GM12878 (cell line): Measurements from ENCODE around the gene PITPNM3. TPM values are rescaled to one million over a fixed set of nuclear protein-coding genes. Genes with fewer than 3 reads are reported as not detected.

Source experiments
- ATAC-seq: fragments of 200-7000 bp; cut with Tn5 transposase; 3 replicates; pipeline ENCODE4 v1.9.1; 2020; ENCODE audit warnings: mild to moderate bottlenecking, moderate library complexity
- BruUV-seq: library from RNA; stranded (reverse); fragments of 400-500 nt; replicated peaks from 2 replicates; lab custom pipeline; 2021; lab: Mats Ljungman, UMichigan
- CTCF ChIA-PET: fragments of 300-600 bp; sonication (Branson Sonifier 250); formaldehyde crosslinking; extraction: SDS; loops from one replicate; lab custom pipeline; 2021; ENCODE audit warnings: inconsistent platforms; lab: Yijun Ruan, JAX
- POLR2A ChIA-PET: fragments of 350-600 bp; formaldehyde crosslinking; extraction: SDS; loops from one replicate; lab custom pipeline; 2021; ENCODE audit warnings: inconsistent platforms; lab: Charles Lee
- RAD21 ChIA-PET: fragments of 300-600 bp; sonication (Branson Sonifier 250); formaldehyde crosslinking; loops from one replicate; lab custom pipeline; 2023; ENCODE audit warnings: antibody characterized with exemption; ENCODE audit not compliant: unreplicated experiment; lab: Charles Lee
- SMC1A ChIA-PET: fragments of 300-600 bp; sonication (Branson Sonifier 250); formaldehyde crosslinking; loops from one replicate; lab custom pipeline; 2023; ENCODE audit not compliant: unreplicated experiment, uncharacterized antibody; lab: Charles Lee
- DNase-seq: peaks from one replicate; pipeline ENCODE4 v3.0.0-alpha.2; 2011; ENCODE audit warnings: low read depth, low spot score
- FAIRE-seq: peaks from 3 replicates; lab custom pipeline; 2011; peaks lifted over from hg19 to GRCh38; lab: Jason Lieb, UNC
- H2AFZ ChIP-seq: 2 replicates; pipeline ENCODE4 v1.6.0; 2011; ENCODE audit warnings: low read depth, low read length, control low read depth; ENCODE audit not compliant: control insufficient read depth
- H3K27ac ChIP-seq: 2 replicates; pipeline ENCODE4 v1.5.1; 2011; ENCODE audit warnings: control low read depth; ENCODE audit not compliant: control insufficient read depth, insufficient read depth
- H3K27me3 ChIP-seq, 2 experiments: replicated peaks in 1 of 2; 2 replicates each; pipeline versions ENCODE4 v1.6.0 to v1.6.1; 2011; ENCODE audit warnings: low read length in 1 of 2; ENCODE audit not compliant: control insufficient read depth in 2 of 2, insufficient read depth in 2 of 2
- H3K36me3 ChIP-seq, 2 experiments: 2 replicates each; pipeline ENCODE4 v1.5.1; 2011; ENCODE audit warnings: low read length in 1 of 2; ENCODE audit not compliant: control insufficient read depth in 2 of 2, insufficient read depth in 2 of 2
- H3K4me1 ChIP-seq: 2 replicates; pipeline ENCODE4 v1.6.1; 2011; ENCODE audit warnings: mild to moderate bottlenecking, low read length, moderate library complexity, mixed read lengths; ENCODE audit not compliant: control insufficient read depth, insufficient read depth
- H3K4me2 ChIP-seq: 2 replicates; pipeline ENCODE4 v1.6.0; 2011; ENCODE audit warnings: control low read depth; ENCODE audit not compliant: control insufficient read depth, insufficient read depth
- H3K4me3 ChIP-seq: fragments of 200-600 bp; sonication (generic); 2 replicates; pipeline ENCODE4 v1.5.1; 2016
- H3K79me2 ChIP-seq: 2 replicates; pipeline ENCODE4 v1.6.0; 2011; ENCODE audit warnings: low read length; ENCODE audit not compliant: control insufficient read depth, insufficient read depth
- H3K9ac ChIP-seq: 2 replicates; pipeline ENCODE4 v1.8.0; 2011; ENCODE audit warnings: low read length, control low read depth, mixed read lengths; ENCODE audit not compliant: control insufficient read depth, insufficient read depth
- H3K9me3 ChIP-seq: replicated peaks from 3 replicates; pipeline ENCODE4 v1.5.1; 2011; ENCODE audit warnings: mild to moderate bottlenecking, low read length; ENCODE audit not compliant: control insufficient read depth, insufficient read depth
- H4K20me1 ChIP-seq: 2 replicates; pipeline ENCODE4 v1.6.0; 2011; ENCODE audit not compliant: control insufficient read depth, insufficient read depth
- BACH1 ChIP-seq: fragments of 450-650 bp; IDR thresholded peaks from 2 replicates; pipeline ENCODE4 v1.6.1; 2017; ENCODE audit warnings: mild to moderate bottlenecking, borderline replicate concordance
- CBX5 ChIP-seq: sonication (generic); IDR thresholded peaks from 2 replicates; pipeline ENCODE4 v1.6.1; 2016; ENCODE audit warnings: low read depth, moderate library complexity, mild to moderate bottlenecking, inconsistent platforms
- CEBPB ChIP-seq, 2 experiments: fragments of 150-350 bp in 1 of 2; IDR thresholded peaks; 2 replicates each; pipeline ENCODE4 v1.6.1; 2012 to 2014; ENCODE audit warnings: low read depth in 2 of 2, low read length in 2 of 2, borderline replicate concordance in 1 of 2, inconsistent platforms in 1 of 2
- CREM ChIP-seq: IDR thresholded peaks from 2 replicates; pipeline ENCODE4 v1.6.1; 2014; ENCODE audit warnings: antibody characterized with exemption, low read depth
- EZH2 ChIP-seq: IDR thresholded peaks from 2 replicates; pipeline ENCODE4 v1.6.1; 2012; ENCODE audit warnings: low read depth, mild to moderate bottlenecking, control low read depth, inconsistent platforms, low read length, borderline replicate concordance; ENCODE audit not compliant: control insufficient read depth
- GABPA ChIP-seq: IDR thresholded peaks from 2 replicates; pipeline ENCODE4 v1.6.1; 2014; ENCODE audit warnings: antibody characterized with exemption, low read depth, mild to moderate bottlenecking, inconsistent platforms
- GATAD2B ChIP-seq: fragments of 450-650 bp; conservative IDR thresholded peaks from 2 replicates; pipeline ENCODE4 v1.6.1; 2017; ENCODE audit warnings: low read depth, mild to moderate bottlenecking, moderate library complexity
- LARP7 ChIP-seq: fragments of 450-650 bp; IDR thresholded peaks from 2 replicates; pipeline ENCODE4 v1.6.1; 2017; ENCODE audit warnings: mild to moderate bottlenecking
- NFYB ChIP-seq: IDR thresholded peaks from 2 replicates; pipeline ENCODE4 v1.6.1; 2011; ENCODE audit warnings: low read depth, mild to moderate bottlenecking, low read length, improper control_type of control experiment, moderate library complexity; ENCODE audit not compliant: insufficient read depth
- NR2C2 ChIP-seq: IDR thresholded peaks from 2 replicates; pipeline ENCODE4 v1.6.1; 2011; ENCODE audit warnings: borderline replicate concordance, low read depth; ENCODE audit not compliant: control insufficient read depth, insufficient read length
- POLR2AphosphoS5 ChIP-seq: IDR thresholded peaks from 2 replicates; pipeline ENCODE4 v1.6.1; 2011; ENCODE audit warnings: mild to moderate bottlenecking, low read length, inconsistent platforms
- RAD21 ChIP-seq: IDR thresholded peaks from 2 replicates; pipeline ENCODE4 v1.6.1; 2011; ENCODE audit warnings: mild to moderate bottlenecking, low read depth, low read length, moderate library complexity; ENCODE audit not compliant: insufficient read depth
- RB1 ChIP-seq: fragments of 450-650 bp; formaldehyde crosslinking; IDR thresholded peaks from 2 replicates; pipeline ENCODE4 v1.6.1; 2017; ENCODE audit warnings: mild to moderate bottlenecking, borderline replicate concordance
- RUNX3 ChIP-seq: IDR thresholded peaks from 2 replicates; pipeline ENCODE4 v1.6.1; 2012; ENCODE audit warnings: low read length, inconsistent platforms
- SRF ChIP-seq, 2 experiments: IDR thresholded peaks; 2 replicates each; pipeline ENCODE4 v1.6.1; 2011; ENCODE audit warnings: low read depth in 2 of 2, low read length in 2 of 2, mild to moderate bottlenecking in 1 of 2, moderate library complexity in 1 of 2
- WGBS: methylation state at CpG from one replicate; pipeline ENCODE4 v1.1.6; 2016; ENCODE audit warnings: low lambda C conversion rate; ENCODE audit not compliant: insufficient replicate concordance, insufficient coverage; ENCODE audit errors: missing lambda C conversion rate; 5-methylcytosine and 5-hydroxymethylcytosine counted together
- in situ Hi-C: fragments of 300-500 bp; cut with MboI; formaldehyde crosslinking; loops from 9 replicates; pipeline ENCODE4 v1.14.3; 2018; ENCODE audit warnings: mixed read lengths
- intact Hi-C: fragments of 100-400 bp; cut with micrococcal nuclease; formaldehyde crosslinking; loops from one replicate; pipeline ENCODE4 v1.14.2; 2022; ENCODE audit not compliant: unreplicated experiment
- polyA plus RNA-seq, 11 experiments: library from polyadenylated mRNA; depleted of rRNA in 4 of 11; unstranded in 6 of 11; stranded (reverse) in 5 of 11; fragments of >200 nt; fragmentation: Nextera tagmentation in 4 of 11; fragmentation: Illumina TruSeq in 1 of 11; extraction: Ambion mirVana in 4 of 11; extraction: Trizol in 1 of 11; gene quantifications; 1 replicate in 1 of 11; 2 replicates in 10 of 11; pipeline versions ENCODE4 v1.2.1 to v1.2.3, GENCODE V29; 2011 to 2016; ENCODE audit warnings: inconsistent platforms in 2 of 11, missing spikeins in 2 of 11, low read depth in 1 of 11
- total RNA-seq, 4 experiments: library from RNA; depleted of rRNA in 3 of 4; stranded (reverse); fragments of >200 nt in 3 of 4; fragmentation: Illumina TruSeq in 1 of 4; extraction: Trizol in 1 of 4; gene quantifications; 2 replicates each; pipeline versions ENCODE4 v1.2.1 to v1.2.3, GENCODE V29; 2013 to 2021
- TF ChIP-seq, protein P1 (sequence below): fragments of 450-650 bp; IDR thresholded peaks from 2 replicates; pipeline ENCODE4 v1.6.1; 2016; ENCODE audit warnings: mild to moderate bottlenecking
- TF ChIP-seq, protein P2 (sequence below): fragments of 450-650 bp; IDR thresholded peaks from 2 replicates; pipeline ENCODE4 v1.6.1; 2017; ENCODE audit warnings: mild to moderate bottlenecking, moderate library complexity
- TF ChIP-seq, protein P3 (sequence below): IDR thresholded peaks from 2 replicates; pipeline ENCODE4 v1.6.1; 2011; ENCODE audit warnings: borderline replicate concordance, low read depth, mild to moderate bottlenecking, moderate library complexity, mixed read lengths, low read length; ENCODE audit not compliant: insufficient read depth; ENCODE audit errors: extremely low read length

The PITPNM3 gene
- total and polyA plus RNA-seq, 10 of the 15 experiments (the other 5 are each of a cell fraction or from before 2014, with no cell fraction given): 0.02 to 0.49 (median 0.19) TPM; not detected in 1

DNA sequence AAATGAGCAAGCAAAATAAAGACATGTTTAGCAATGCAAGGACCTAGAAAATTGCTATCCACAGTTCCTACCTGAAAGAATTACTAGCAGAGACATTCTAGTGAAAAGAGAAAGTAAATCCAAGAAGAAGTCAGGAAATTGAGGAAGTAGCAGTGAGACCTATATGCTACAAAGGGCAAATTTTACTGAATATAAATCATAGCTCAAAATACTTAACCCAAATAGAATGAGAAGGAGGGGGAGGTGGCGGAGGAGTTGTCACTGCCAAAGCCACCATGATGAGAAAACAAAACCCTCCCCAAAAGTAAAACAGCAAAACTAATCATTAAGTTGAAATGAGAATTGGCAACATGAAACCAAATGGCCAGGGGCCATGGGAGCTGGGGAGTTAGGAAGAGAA lies 39.3 kb downstream of the PITPNM3 start:
- ChIA-PET SMC1A (no interaction called here), POLR2A (interaction anchor here (0.6 kb wide), 1 partner anchor 134 kb away, joined by 3 read pairs; the partner anchor contains the start of gene MED31), RAD21 (no interaction called here), CTCF (no interaction called here)
- BruUV-seq: no TSS peak
- WGBS: 28% methylated on average over 1 of the region's 1 CpG
- Histone ChIP-seq H3K4me1 (no peaks in the 10 kb centered on the region), H3K79me2 (no peaks in the 10 kb centered on the region), H3K9ac (no peak overlapping the region), H3K9me3 (no peaks in the 10 kb centered on the region), H3K4me3 (no peak overlapping the region), H4K20me1 (no peaks in the 10 kb centered on the region), H3K36me3 (no peaks in the 10 kb centered on the region), H3K4me2 (no peak overlapping the region), H3K27me3 (no peaks in the 10 kb centered on the region), H3K27ac (no peak overlapping the region), H2AFZ (no peak overlapping the region)
- DNase-seq: no peak
- TF ChIP-seq RAD21: no peak
- no peak for TF ChIP-seq SRF (IDR thresholded peaks at IDR 0.05; ENCODE audit: low read depth in 2 of 2, low read length in 2 of 2)
- TF ChIP-seq GATAD2B: no peak
- TF ChIP-seq, protein P1, sequence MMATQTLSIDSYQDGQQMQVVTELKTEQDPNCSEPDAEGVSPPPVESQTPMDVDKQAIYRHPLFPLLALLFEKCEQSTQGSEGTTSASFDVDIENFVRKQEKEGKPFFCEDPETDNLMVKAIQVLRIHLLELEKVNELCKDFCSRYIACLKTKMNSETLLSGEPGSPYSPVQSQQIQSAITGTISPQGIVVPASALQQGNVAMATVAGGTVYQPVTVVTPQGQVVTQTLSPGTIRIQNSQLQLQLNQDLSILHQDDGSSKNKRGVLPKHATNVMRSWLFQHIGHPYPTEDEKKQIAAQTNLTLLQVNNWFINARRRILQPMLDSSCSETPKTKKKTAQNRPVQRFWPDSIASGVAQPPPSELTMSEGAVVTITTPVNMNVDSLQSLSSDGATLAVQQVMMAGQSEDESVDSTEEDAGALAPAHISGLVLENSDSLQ: no peak
- TF ChIP-seq NR2C2: no peak
- TF ChIP-seq, protein P2, sequence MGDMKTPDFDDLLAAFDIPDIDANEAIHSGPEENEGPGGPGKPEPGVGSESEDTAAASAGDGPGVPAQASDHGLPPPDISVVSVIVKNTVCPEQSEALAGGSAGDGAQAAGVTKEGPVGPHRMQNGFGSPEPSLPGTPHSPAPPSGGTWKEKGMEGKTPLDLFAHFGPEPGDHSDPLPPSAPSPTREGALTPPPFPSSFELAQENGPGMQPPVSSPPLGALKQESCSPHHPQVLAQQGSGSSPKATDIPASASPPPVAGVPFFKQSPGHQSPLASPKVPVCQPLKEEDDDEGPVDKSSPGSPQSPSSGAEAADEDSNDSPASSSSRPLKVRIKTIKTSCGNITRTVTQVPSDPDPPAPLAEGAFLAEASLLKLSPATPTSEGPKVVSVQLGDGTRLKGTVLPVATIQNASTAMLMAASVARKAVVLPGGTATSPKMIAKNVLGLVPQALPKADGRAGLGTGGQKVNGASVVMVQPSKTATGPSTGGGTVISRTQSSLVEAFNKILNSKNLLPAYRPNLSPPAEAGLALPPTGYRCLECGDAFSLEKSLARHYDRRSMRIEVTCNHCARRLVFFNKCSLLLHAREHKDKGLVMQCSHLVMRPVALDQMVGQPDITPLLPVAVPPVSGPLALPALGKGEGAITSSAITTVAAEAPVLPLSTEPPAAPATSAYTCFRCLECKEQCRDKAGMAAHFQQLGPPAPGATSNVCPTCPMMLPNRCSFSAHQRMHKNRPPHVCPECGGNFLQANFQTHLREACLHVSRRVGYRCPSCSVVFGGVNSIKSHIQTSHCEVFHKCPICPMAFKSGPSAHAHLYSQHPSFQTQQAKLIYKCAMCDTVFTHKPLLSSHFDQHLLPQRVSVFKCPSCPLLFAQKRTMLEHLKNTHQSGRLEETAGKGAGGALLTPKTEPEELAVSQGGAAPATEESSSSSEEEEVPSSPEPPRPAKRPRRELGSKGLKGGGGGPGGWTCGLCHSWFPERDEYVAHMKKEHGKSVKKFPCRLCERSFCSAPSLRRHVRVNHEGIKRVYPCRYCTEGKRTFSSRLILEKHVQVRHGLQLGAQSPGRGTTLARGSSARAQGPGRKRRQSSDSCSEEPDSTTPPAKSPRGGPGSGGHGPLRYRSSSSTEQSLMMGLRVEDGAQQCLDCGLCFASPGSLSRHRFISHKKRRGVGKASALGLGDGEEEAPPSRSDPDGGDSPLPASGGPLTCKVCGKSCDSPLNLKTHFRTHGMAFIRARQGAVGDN: no peak
- no peak for TF ChIP-seq BACH1
- TF ChIP-seq CEBPB (IDR thresholded peaks at IDR 0.05; ENCODE audit: borderline replicate concordance in 1 of 2, low read depth in 2 of 2, low read length in 2 of 2): no peak
- no peak for TF ChIP-seq RB1
- TF ChIP-seq POLR2AphosphoS5: no peak
- TF ChIP-seq, protein P3, sequence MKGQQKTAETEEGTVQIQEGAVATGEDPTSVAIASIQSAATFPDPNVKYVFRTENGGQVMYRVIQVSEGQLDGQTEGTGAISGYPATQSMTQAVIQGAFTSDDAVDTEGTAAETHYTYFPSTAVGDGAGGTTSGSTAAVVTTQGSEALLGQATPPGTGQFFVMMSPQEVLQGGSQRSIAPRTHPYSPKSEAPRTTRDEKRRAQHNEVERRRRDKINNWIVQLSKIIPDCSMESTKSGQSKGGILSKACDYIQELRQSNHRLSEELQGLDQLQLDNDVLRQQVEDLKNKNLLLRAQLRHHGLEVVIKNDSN: no peak
- TF ChIP-seq EZH2: no peak
- no peak for TF ChIP-seq LARP7
- no peak for TF ChIP-seq CREM
- no peak for TF ChIP-seq CBX5
- no peak for TF ChIP-seq GABPA
- TF ChIP-seq RUNX3: no peak
- no peak for TF ChIP-seq NFYB
- intact Hi-C loops (no loop called here), in situ Hi-C loops (no loop called here)
- ATAC-seq: no peak
- FAIRE-seq: no peak
